Measurements from ENCODE around the gene KLK7. TPM values are rescaled to one million over a fixed set of nuclear protein-coding genes. Genes with fewer than 3 reads are reported as not detected.

Gene KLK7
- total and polyA plus RNA-seq, 4 experiments from 2014 or later, result not detected

GRCh38 chr19:51010066-51010795 is 26.5 kb upstream of the KLK7 start:
- Mint-ChIP-seq H3K27me3 (peaks cover 24 to 44% of the 10 kb centered on the region in 2 donors), H3K27ac (no peak overlapping the region), H3K9me3 (peaks cover 0 to 3% (median 0%) of the 10 kb centered on the region in 8 donors), H3K36me3 (no peaks in the 10 kb centered on the region), H3K4me3 (no peak overlapping the region), H3K4me1 (no peaks in the 10 kb centered on the region)
- H3K9me3 ChIP-seq (ENCODE audit: control insufficient read depth in 1 of 2, low read length in 2 of 2), result no peaks in the 10 kb centered on the region
- H3K27ac ChIP-seq (ENCODE audit: low read depth, low read length), result no peak overlapping the region
- no peaks in the 10 kb centered on the region for H3K4me1 ChIP-seq (ENCODE audit: insufficient read depth, low read length)
- intact Hi-C loops (cut with micrococcal nuclease), result no loop called here
- DNase-seq, result no peak
- H3K36me3 ChIP-seq (ENCODE audit: insufficient read depth, low read length), result no peaks in the 10 kb centered on the region
- H3K27me3 ChIP-seq (ENCODE audit: insufficient read depth, low read length), result peaks cover 4% of the 10 kb centered on the region
- ChIA-PET POLR2A (ENCODE audit: partially characterized antibody) (no interaction called here), CTCF (ENCODE audit: partially characterized antibody) (no interaction called here)
- H3K4me3 ChIP-seq (ENCODE audit: low read length in 2 of 2), result no peak overlapping the region

GRCh38 chr19:51009061-51009891 is 25.6 kb upstream of the KLK7 start:
- DNase-seq, result no peak
- Mint-ChIP-seq H3K4me3 (no peak overlapping the region), H3K27me3 (peaks cover 22 to 36% of the 10 kb centered on the region in 2 donors), H3K36me3 (no peaks in the 10 kb centered on the region), H3K4me1 (no peaks in the 10 kb centered on the region), H3K27ac (no peak overlapping the region), H3K9me3 (peaks cover 0 to 3% (median 0%) of the 10 kb centered on the region in 8 donors)
- H3K9me3 ChIP-seq (ENCODE audit: control insufficient read depth in 1 of 2, low read length in 2 of 2), result no peaks in the 10 kb centered on the region
- intact Hi-C loops (cut with micrococcal nuclease), result no loop called here
- POLR2A ChIA-PET (ENCODE audit: partially characterized antibody), result no interaction called here
- H3K4me1 ChIP-seq (ENCODE audit: insufficient read depth, low read length), result no peaks in the 10 kb centered on the region
- H3K4me3 ChIP-seq (ENCODE audit: low read length in 2 of 2), result no peak overlapping the region
- peaks cover 4% of the 10 kb centered on the region for H3K27me3 ChIP-seq (ENCODE audit: insufficient read depth, low read length)
- no peak overlapping the region for H3K27ac ChIP-seq (ENCODE audit: low read depth, low read length)
- no peaks in the 10 kb centered on the region for H3K36me3 ChIP-seq (ENCODE audit: insufficient read depth, low read length)
- CTCF ChIA-PET (ENCODE audit: partially characterized antibody), result no interaction called here

- Histone ChIP-seq H3K4me3 (ENCODE audit: low read length in 2 of 2) (no peak overlapping the region), H3K9me3 (ENCODE audit: control insufficient read depth in 1 of 2, low read length in 2 of 2) (no peaks in the 10 kb centered on the region), H3K27me3 (ENCODE audit: insufficient read depth, low read length) (peaks cover 3% of the 10 kb centered on the region), H3K27ac (ENCODE audit: low read depth, low read length) (no peak overlapping the region), H3K36me3 (ENCODE audit: insufficient read depth, low read length) (no peaks in the 10 kb centered on the region), H3K4me1 (ENCODE audit: insufficient read depth, low read length) (no peaks in the 10 kb centered on the region)
- POLR2A ChIA-PET (ENCODE audit: partially characterized antibody), result no interaction called here
- no peak for DNase-seq
- CTCF ChIA-PET (ENCODE audit: partially characterized antibody), result interaction anchor here (0.7 kb wide), 1 partner anchor 138 kb away, joined by 3 read pairs; no protein-coding TSS in a partner anchor
- intact Hi-C loops (cut with micrococcal nuclease), result no loop called here
- H3K9me3 Mint-ChIP-seq, result peaks cover 0 to 3% (median 0%) of the 10 kb centered on the region in 8 donors
- peaks cover 15 to 22% of the 10 kb centered on the region in 2 donors for H3K27me3 Mint-ChIP-seq
- H3K36me3 Mint-ChIP-seq, result no peaks in the 10 kb centered on the region
- no peak overlapping the region for H3K27ac Mint-ChIP-seq
- no peak overlapping the region for H3K4me3 Mint-ChIP-seq
- H3K4me1 Mint-ChIP-seq, result no peaks in the 10 kb centered on the region
These were observed 23.8 kb upstream of the KLK7 start for GRCh38 chr19:51007488-51007887.

GRCh38 chr19:51006406-51006805 is 22.7 kb upstream of the KLK7 start:
- Histone ChIP-seq H3K36me3 (ENCODE audit: insufficient read depth, low read length) (no peaks in the 10 kb centered on the region), H3K4me1 (ENCODE audit: insufficient read depth, low read length) (no peaks in the 10 kb centered on the region), H3K27ac (ENCODE audit: low read depth, low read length) (no peak overlapping the region), H3K4me3 (ENCODE audit: low read length in 2 of 2) (no peak overlapping the region), H3K9me3 (ENCODE audit: control insufficient read depth in 1 of 2, low read length in 2 of 2) (no peaks in the 10 kb centered on the region), H3K27me3 (ENCODE audit: insufficient read depth, low read length) (no peaks in the 10 kb centered on the region)
- no peak overlapping the region for H3K4me3 Mint-ChIP-seq
- CTCF ChIA-PET (ENCODE audit: partially characterized antibody), result no interaction called here
- no peaks in the 10 kb centered on the region for H3K4me1 Mint-ChIP-seq
- no peaks in the 10 kb centered on the region for H3K36me3 Mint-ChIP-seq
- H3K9me3 Mint-ChIP-seq, result peaks cover 0 to 3% (median 0%) of the 10 kb centered on the region in 8 donors
- intact Hi-C loops (cut with micrococcal nuclease), result no loop called here
- no peak overlapping the region for H3K27ac Mint-ChIP-seq
- no peak for DNase-seq
- POLR2A ChIA-PET (ENCODE audit: partially characterized antibody), result no interaction called here
- H3K27me3 Mint-ChIP-seq, result peaks cover 15 to 21% of the 10 kb centered on the region in 2 donors

- Histone ChIP-seq H3K4me1 (ENCODE audit: insufficient read depth, low read length) (no peaks in the 10 kb centered on the region), H3K27ac (ENCODE audit: low read depth, low read length) (no peak overlapping the region), H3K4me3 (ENCODE audit: low read length in 2 of 2) (no peak overlapping the region), H3K9me3 (ENCODE audit: control insufficient read depth in 1 of 2, low read length in 2 of 2) (no peaks in the 10 kb centered on the region), H3K27me3 (ENCODE audit: insufficient read depth, low read length) (no peaks in the 10 kb centered on the region), H3K36me3 (ENCODE audit: insufficient read depth, low read length) (no peaks in the 10 kb centered on the region)
- CTCF ChIA-PET (ENCODE audit: partially characterized antibody), result no interaction called here
- H3K36me3 Mint-ChIP-seq, result no peaks in the 10 kb centered on the region
- H3K9me3 Mint-ChIP-seq, result no peaks in the 10 kb centered on the region
- no peak overlapping the region for H3K4me3 Mint-ChIP-seq
- peaks cover 20% of the 10 kb centered on the region in 2 donors for H3K27me3 Mint-ChIP-seq
- POLR2A ChIA-PET (ENCODE audit: partially characterized antibody), result no interaction called here
- no peak overlapping the region for H3K27ac Mint-ChIP-seq
- no peaks in the 10 kb centered on the region for H3K4me1 Mint-ChIP-seq
- intact Hi-C loops (cut with micrococcal nuclease), result no loop called here
- DNase-seq, result no peak
These were observed 21.5 kb upstream of the KLK7 start for GRCh38 chr19:51005248-51005647.

GRCh38 chr19:51003316-51003715 is 19.6 kb upstream of the KLK7 start:
- no peaks in the 10 kb centered on the region for H3K4me1 Mint-ChIP-seq
- Histone ChIP-seq H3K9me3 (ENCODE audit: control insufficient read depth in 1 of 2, low read length in 2 of 2) (no peaks in the 10 kb centered on the region), H3K36me3 (ENCODE audit: insufficient read depth, low read length) (no peaks in the 10 kb centered on the region), H3K27me3 (ENCODE audit: insufficient read depth, low read length) (no peaks in the 10 kb centered on the region), H3K4me1 (ENCODE audit: insufficient read depth, low read length) (no peaks in the 10 kb centered on the region), H3K4me3 (ENCODE audit: low read length in 2 of 2) (no peak overlapping the region), H3K27ac (ENCODE audit: low read depth, low read length) (no peak overlapping the region)
- ChIA-PET CTCF (ENCODE audit: partially characterized antibody) (no interaction called here), POLR2A (ENCODE audit: partially characterized antibody) (no interaction called here)
- DNase-seq, result no peak
- no peaks in the 10 kb centered on the region for H3K36me3 Mint-ChIP-seq
- H3K27ac Mint-ChIP-seq, result no peak overlapping the region
- no peaks in the 10 kb centered on the region for H3K9me3 Mint-ChIP-seq
- intact Hi-C loops (cut with micrococcal nuclease), result no loop called here
- H3K27me3 Mint-ChIP-seq, result peaks cover 15 to 19% of the 10 kb centered on the region in 2 donors
- H3K4me3 Mint-ChIP-seq, result no peak overlapping the region

GRCh38 chr19:51002542-51003311 is 19.0 kb upstream of the KLK7 start:
- Histone ChIP-seq H3K27me3 (ENCODE audit: insufficient read depth, low read length) (no peaks in the 10 kb centered on the region), H3K36me3 (ENCODE audit: insufficient read depth, low read length) (no peaks in the 10 kb centered on the region), H3K4me3 (ENCODE audit: low read length in 2 of 2) (no peak overlapping the region), H3K4me1 (ENCODE audit: insufficient read depth, low read length) (no peaks in the 10 kb centered on the region), H3K9me3 (ENCODE audit: control insufficient read depth in 1 of 2, low read length in 2 of 2) (no peaks in the 10 kb centered on the region), H3K27ac (ENCODE audit: low read depth, low read length) (no peak overlapping the region)
- H3K4me3 Mint-ChIP-seq, result peak overlapping the region in 1 of 8 donors; percentile 26
- peaks cover 15 to 24% of the 10 kb centered on the region in 2 donors for H3K27me3 Mint-ChIP-seq
- no peaks in the 10 kb centered on the region for H3K36me3 Mint-ChIP-seq
- POLR2A ChIA-PET (ENCODE audit: partially characterized antibody), result no interaction called here
- intact Hi-C loops (cut with micrococcal nuclease), result no loop called here
- H3K4me1 Mint-ChIP-seq, result no peaks in the 10 kb centered on the region
- CTCF ChIA-PET (ENCODE audit: partially characterized antibody), result interaction anchor here (0.6 kb wide), 1 partner anchor 9 kb away, joined by 3 read pairs; no protein-coding TSS in a partner anchor
- no peak overlapping the region for H3K27ac Mint-ChIP-seq
- DNase-seq, result no peak
- no peaks in the 10 kb centered on the region for H3K9me3 Mint-ChIP-seq

All from CD4-positive, alpha-beta memory T cell (primary cell).